ENCODE measurements around the gene CADM3. TPM values are rescaled to one million over a fixed set of nuclear protein-coding genes. Genes with fewer than 3 reads are reported as not detected.
A peak's percentile ranks its signal among the peaks of the same experiment; 100 is the strongest.

Gene CADM3
- total RNA-seq, 1 donor from 2014 or later: 3.1 TPM

- Mint-ChIP-seq H3K36me3 (no peaks in the 10 kb centered on the region), H3K27ac (no peak overlapping the region), H3K4me3 (no peak overlapping the region), H3K4me1 (peaks cover 18% of the 10 kb centered on the region), H3K27me3 (ENCODE audit: low read depth) (peaks cover 66% of the 10 kb centered on the region), H3K9me3 (no peaks in the 10 kb centered on the region)
- no peak for TF ChIP-seq CTCF (IDR thresholded peaks at IDR 0.05; ENCODE audit: unreplicated experiment)
- DNase-seq (ENCODE audit: low spot score in 2 of 2, unreplicated experiment in 2 of 2): no peak
These were observed 3.4 kb upstream of the CADM3 start for GRCh38 chr1:159168043-159168442.

GRCh38 chr1:159170639-159171038 lies 776 bp upstream of the CADM3 start:
- Mint-ChIP-seq H3K4me3 (peak overlapping the region; percentile 43), H3K4me1 (peaks cover 10% of the 10 kb centered on the region), H3K27ac (no peak overlapping the region), H3K27me3 (ENCODE audit: low read depth) (peaks cover 88% of the 10 kb centered on the region), H3K9me3 (no peaks in the 10 kb centered on the region), H3K36me3 (no peaks in the 10 kb centered on the region)
- no peak for TF ChIP-seq CTCF (IDR thresholded peaks at IDR 0.05; ENCODE audit: unreplicated experiment)
- DNase-seq (ENCODE audit: low spot score in 2 of 2, unreplicated experiment in 2 of 2): no peak

- Mint-ChIP-seq H3K4me3 (peak overlapping the region; percentile 61), H3K27ac (no peak overlapping the region), H3K36me3 (no peaks in the 10 kb centered on the region), H3K9me3 (no peaks in the 10 kb centered on the region), H3K4me1 (peaks cover 10% of the 10 kb centered on the region), H3K27me3 (ENCODE audit: low read depth) (peaks cover 80% of the 10 kb centered on the region)
- no peak for TF ChIP-seq CTCF (IDR thresholded peaks at IDR 0.05; ENCODE audit: unreplicated experiment)
- DNase-seq (ENCODE audit: low spot score in 2 of 2, unreplicated experiment in 2 of 2): no peak
These were observed 480 bp downstream of the CADM3 start for GRCh38 chr1:159171688-159172501.

GRCh38 chr1:159172614-159173291 lies 1.3 kb downstream of the CADM3 start:
- no peak for DNase-seq (ENCODE audit: low spot score in 2 of 2, unreplicated experiment in 2 of 2)
- Mint-ChIP-seq H3K27ac (no peak overlapping the region), H3K4me1 (peaks cover 10% of the 10 kb centered on the region), H3K27me3 (ENCODE audit: low read depth) (peaks cover 76% of the 10 kb centered on the region), H3K9me3 (no peaks in the 10 kb centered on the region), H3K36me3 (no peaks in the 10 kb centered on the region), H3K4me3 (no peak overlapping the region)
- TF ChIP-seq CTCF (IDR thresholded peaks at IDR 0.05; ENCODE audit: unreplicated experiment): no peak

- TF ChIP-seq CTCF (IDR thresholded peaks at IDR 0.05; ENCODE audit: unreplicated experiment): no peak
- peaks cover 10% of the 10 kb centered on the region for H3K4me1 Mint-ChIP-seq
- no peaks in the 10 kb centered on the region for H3K9me3 Mint-ChIP-seq
- H3K27me3 Mint-ChIP-seq (ENCODE audit: low read depth): peaks cover 71% of the 10 kb centered on the region
- H3K27ac Mint-ChIP-seq: no peak overlapping the region
- no peak for DNase-seq (ENCODE audit: low spot score in 2 of 2, unreplicated experiment in 2 of 2)
- H3K4me3 Mint-ChIP-seq: no peak overlapping the region
- H3K36me3 Mint-ChIP-seq: no peaks in the 10 kb centered on the region
These were observed 1.9 kb downstream of the CADM3 start for GRCh38 chr1:159173320-159173719.
